OCI-LY7 (cell line): Measurements from ENCODE around the gene CLINT1. TPM values are rescaled to one million over a fixed set of nuclear protein-coding genes. Genes with fewer than 3 reads are reported as not detected.
A peak's percentile ranks its signal among the peaks of the same experiment; 100 is the strongest.

ENCODE experiments used
- BruUV-seq: library from RNA; stranded (reverse); fragments of 400-500 nt; replicated peaks from 2 replicates; lab custom pipeline; 2021; lab: Mats Ljungman, UMichigan
- CTCF ChIA-PET: fragments of 300-600 bp; sonication (Branson Sonifier 250); formaldehyde crosslinking; loops from one replicate; lab custom pipeline; 2022; ENCODE audit warnings: antibody characterized with exemption; ENCODE audit not compliant: unreplicated experiment; lab: Charles Lee
- POLR2A ChIA-PET: fragments of 300-600 bp; sonication (Branson Sonifier 250); formaldehyde crosslinking; loops from one replicate; lab custom pipeline; 2022; ENCODE audit warnings: antibody characterized with exemption; lab: Charles Lee
- DNase-seq: peaks from one replicate; pipeline ENCODE4 v3.0.0-alpha.2; 2015; ENCODE audit warnings: low spot score
- H2AFZ ChIP-seq: fragments of 200-600 bp; sonication (generic), shearing (Covaris generic); 2 replicates; pipeline ENCODE4 v1.6.1; 2014; ENCODE audit warnings: mild to moderate bottlenecking, antibody characterized with exemption, low read length, moderate library complexity
- H3K27ac ChIP-seq: fragments of 200-600 bp; sonication (generic); 2 replicates; pipeline ENCODE4 v1.5.1; 2014; ENCODE audit warnings: mixed run types, low read depth, mild to moderate bottlenecking, moderate library complexity, low read length, inconsistent platforms; ENCODE audit not compliant: poor library complexity, severe bottlenecking
- H3K36me3 ChIP-seq: fragments of 200-600 bp; sonication (generic); 2 replicates; pipeline ENCODE4 v1.6.1; 2014; ENCODE audit warnings: mild to moderate bottlenecking, antibody characterized with exemption, low read length, moderate library complexity, mixed read lengths; ENCODE audit not compliant: insufficient read depth
- H3K4me1 ChIP-seq: fragments of 200-600 bp; sonication (generic); 2 replicates; pipeline ENCODE4 v1.5.1; 2014; ENCODE audit warnings: mild to moderate bottlenecking, low read length; ENCODE audit not compliant: insufficient read depth, poor library complexity, severe bottlenecking
- H3K4me2 ChIP-seq: fragments of 200-600 bp; sonication (generic); 2 replicates; pipeline ENCODE4 v1.6.1; 2014; ENCODE audit warnings: mild to moderate bottlenecking, low read length
- H3K4me3 ChIP-seq: fragments of 200-600 bp; sonication (generic); 2 replicates; pipeline ENCODE4 v1.5.1; 2014; ENCODE audit warnings: mild to moderate bottlenecking, low read depth, low read length; ENCODE audit not compliant: poor library complexity, severe bottlenecking
- H3K79me2 ChIP-seq: fragments of 200-600 bp; sonication (generic); 2 replicates; pipeline ENCODE4 v1.6.1; 2016; ENCODE audit warnings: low read depth, mild to moderate bottlenecking, low read length, moderate library complexity, mixed read lengths; ENCODE audit not compliant: insufficient read depth
- H3K9me2 ChIP-seq: fragments of 200-600 bp; sonication (generic); 2 replicates; pipeline ENCODE4 v1.6.1; 2016; ENCODE audit warnings: mild to moderate bottlenecking, low read length, mixed read lengths; ENCODE audit not compliant: insufficient read depth
- H3K9me3 ChIP-seq: fragments of 200-600 bp; sonication (generic); 2 replicates; pipeline ENCODE4 v1.6.1; 2014; ENCODE audit warnings: mild to moderate bottlenecking, mixed run types, low read length, mixed read lengths
- H4K20me1 ChIP-seq: fragments of 200-600 bp; sonication (generic); 2 replicates; pipeline ENCODE4 v1.6.1; 2014; ENCODE audit warnings: mild to moderate bottlenecking, antibody characterized with exemption, low read length, moderate library complexity, mixed read lengths; ENCODE audit not compliant: insufficient read depth
- CTCF ChIP-seq: fragments of 200-600 bp; sonication (generic); conservative IDR thresholded peaks from 2 replicates; pipeline ENCODE4 v1.5.1; 2014; ENCODE audit warnings: mild to moderate bottlenecking, antibody characterized with exemption, low read length, moderate library complexity, mixed read lengths
- EZH2phosphoT487 ChIP-seq: fragments of 200-600 bp; sonication (generic); IDR thresholded peaks from 2 replicates; pipeline ENCODE4 v1.6.1; 2018; ENCODE audit warnings: low read depth, borderline replicate concordance, mild to moderate bottlenecking, mixed run types, antibody characterized with exemption, low read length, moderate library complexity, mixed read lengths
- intact Hi-C: fragments of 100-400 bp; cut with micrococcal nuclease; formaldehyde crosslinking; loops from one replicate; pipeline ENCODE4 v1.10.0; 2022; ENCODE audit not compliant: unreplicated experiment
- total RNA-seq, 2 experiments: library from RNA; depleted of rRNA in 1 of 2; stranded (reverse); fragments of >200 nt in 1 of 2; shearing (Covaris generic) in 1 of 2; gene quantifications; 2 replicates each; pipeline ENCODE4 v1.2.3, GENCODE V29; 2014 to 2022

Gene CLINT1
- total RNA-seq, 2 experiments from 2014 or later: 107 to 135 TPM

DNA sequence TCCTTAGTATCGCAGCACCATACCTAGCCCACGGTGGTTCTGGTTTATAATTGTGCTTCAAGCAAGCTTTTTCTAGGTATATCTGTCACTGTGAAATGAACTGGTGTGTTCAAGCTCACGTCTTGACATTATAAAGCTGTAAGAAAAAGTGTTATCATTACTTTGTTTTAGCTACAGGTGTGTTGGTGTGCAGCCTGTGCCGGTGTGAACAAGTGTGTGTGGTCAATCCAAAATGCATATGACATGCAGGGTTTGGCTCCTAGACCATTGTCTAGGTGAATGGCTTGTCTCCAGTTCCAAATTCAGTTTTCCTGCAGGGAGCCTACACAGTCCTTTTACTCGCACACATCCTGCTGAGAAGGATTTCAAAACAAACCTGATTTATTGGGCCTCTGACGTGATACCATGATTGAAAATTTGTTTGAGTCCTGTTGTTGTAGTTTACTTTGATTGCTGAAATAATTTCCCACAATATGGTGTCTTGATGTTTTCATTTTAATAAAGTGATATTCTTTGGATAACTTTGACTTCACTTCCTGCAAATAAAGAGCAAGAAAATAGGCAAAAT is 111.7 kb downstream of the CLINT1 start:
- no peak for DNase-seq
- intact Hi-C loops: no loop called here
- BruUV-seq: no TSS peak
- Histone ChIP-seq H3K27ac (no peak overlapping the region), H4K20me1 (peaks cover 6% of the 10 kb centered on the region; the same call in 1 of the 2 replicates), H3K36me3 (peaks cover 9% of the 10 kb centered on the region; the same call in 1 of the 2 replicates), H3K4me1 (peaks cover 18% of the 10 kb centered on the region), H3K4me3 (no peak overlapping the region), H3K9me3 (no peaks in the 10 kb centered on the region), H3K9me2 (no peaks in the 10 kb centered on the region), H2AFZ (no peak overlapping the region), H3K4me2 (no peak overlapping the region), H3K79me2 (no peaks in the 10 kb centered on the region)
- ChIA-PET CTCF (no interaction called here), POLR2A (interaction anchor here (1.3 kb wide), 1 partner anchor 16 kb away, joined by 10 read pairs; the partner anchor contains the start of gene THG1L)
- TF ChIP-seq CTCF (no peak), EZH2phosphoT487 (no peak)

DNA sequence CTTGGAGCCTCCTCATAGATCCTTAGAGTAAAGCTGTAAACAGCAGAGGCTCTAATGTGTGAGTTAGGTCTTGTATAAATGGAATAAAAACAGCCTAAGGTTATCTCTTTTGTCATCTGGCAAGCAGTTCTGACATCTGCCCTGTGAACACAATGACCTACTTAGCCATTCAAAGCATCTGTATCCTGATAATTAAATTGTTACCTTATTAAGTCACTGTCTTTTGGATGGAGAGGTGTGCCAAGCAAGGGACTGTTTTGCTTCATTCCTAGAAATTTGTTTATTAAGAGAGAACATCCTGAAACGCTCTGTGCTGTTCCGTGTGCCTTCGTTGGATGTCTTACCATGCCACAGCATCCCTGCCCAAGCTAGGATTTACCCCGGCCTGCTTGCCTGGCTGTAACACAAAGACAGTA is 113.9 kb downstream of the CLINT1 start:
- no TSS peak for BruUV-seq
- CTCF ChIA-PET: interaction anchor here (1.0 kb wide), 1 partner anchor 27 kb away, joined by 3 read pairs; no protein-coding TSS in a partner anchor
- Histone ChIP-seq H3K9me2 (no peaks in the 10 kb centered on the region), H3K9me3 (no peaks in the 10 kb centered on the region), H3K36me3 (peaks cover 6% of the 10 kb centered on the region), H3K4me2 (peak overlapping the region; percentile 83), H3K79me2 (no peaks in the 10 kb centered on the region), H2AFZ (peak overlapping the region; percentile 71; the same call in 1 of the 2 replicates), H4K20me1 (peaks cover 6% of the 10 kb centered on the region; the same call in 1 of the 2 replicates), H3K27ac (no peak overlapping the region), H3K4me1 (peaks cover 22% of the 10 kb centered on the region), H3K4me3 (peak overlapping the region; percentile 98)
- intact Hi-C loops: no loop called here
- DNase-seq: no peak
- TF ChIP-seq EZH2phosphoT487 (no peak), CTCF (no peak)
- POLR2A ChIA-PET: interaction anchor here (0.7 to 5.0 kb wide), 4 partner anchors 10 to 472 kb away, joined by 3 to 31 read pairs (median 6); partner anchors contain the start of gene THG1L
